WTC11 (cell line): ENCODE measurements around the gene CRIP2. TPM values are rescaled to one million over a fixed set of nuclear protein-coding genes. Genes with fewer than 3 reads are reported as not detected.

Experiments used
- ATAC-seq: fragments of 200-7000 bp; cut with Tn5 transposase; 2 replicates; pipeline ENCODE4 v1.10.0; 2021; ENCODE audit warnings: mild to moderate bottlenecking, moderate library complexity
- CTCF ChIA-PET: fragments of 300-600 bp; sonication (Branson Sonifier 250); formaldehyde crosslinking; loops from one replicate; lab custom pipeline; 2021; ENCODE audit warnings: antibody characterized with exemption; lab: Charles Lee
- POLR2A ChIA-PET: fragments of 350-600 bp; sonication (Branson Sonifier 250); formaldehyde crosslinking; loops from one replicate; lab custom pipeline; 2021; ENCODE audit warnings: antibody characterized with exemption; lab: Charles Lee
- DNase-seq: peaks from one replicate; pipeline ENCODE4 v3.0.0; 2021; ENCODE audit warnings: low spot score
- H3K27ac Mint-ChIP-seq: 2 replicates; pipeline ENCODE4 v1.8.0; 2021; ENCODE audit warnings: mixed read lengths
- H3K27me3 Mint-ChIP-seq: 2 replicates; pipeline ENCODE4 v1.8.0; 2021; ENCODE audit warnings: low read depth, mild to moderate bottlenecking, moderate library complexity, mixed read lengths
- H3K36me3 Mint-ChIP-seq: 2 replicates; pipeline ENCODE4 v1.8.0; 2021; ENCODE audit warnings: mixed read lengths
- H3K4me1 Mint-ChIP-seq: 2 replicates; pipeline ENCODE4 v1.8.0; 2022; ENCODE audit warnings: mixed read lengths
- H3K4me3 Mint-ChIP-seq: 2 replicates; pipeline ENCODE4 v1.8.0; 2021; ENCODE audit warnings: mild to moderate bottlenecking, moderate library complexity, mixed read lengths
- H3K9me3 Mint-ChIP-seq: 2 replicates; pipeline ENCODE4 v1.8.0; 2021; ENCODE audit warnings: mixed read lengths
- ATF1 ChIP-seq: sonication (generic); formaldehyde crosslinking; IDR thresholded peaks from 2 replicates; pipeline ENCODE4 v1.8.1; 2023; ENCODE audit warnings: mild to moderate bottlenecking, moderate library complexity, missing genetic modification reagents
- CREM ChIP-seq: sonication (generic); formaldehyde crosslinking; IDR thresholded peaks from 2 replicates; pipeline ENCODE4 v1.8.1; 2022; ENCODE audit warnings: mild to moderate bottlenecking, missing genetic modification reagents, moderate library complexity
- E2F4 ChIP-seq: sonication (generic); formaldehyde crosslinking; IDR thresholded peaks from 2 replicates; pipeline ENCODE4 v1.8.1; 2022; ENCODE audit warnings: low read depth, mild to moderate bottlenecking, moderate library complexity, missing genetic modification reagents, borderline replicate concordance
- EMX1 ChIP-seq: fragments of 250-450 bp; sonication (Bioruptor Pico); IDR thresholded peaks from 2 replicates; pipeline ENCODE4 v1.8.0; 2021; ENCODE audit warnings: mild to moderate bottlenecking
- ESRRA ChIP-seq: sonication (generic); formaldehyde crosslinking; IDR thresholded peaks from 2 replicates; pipeline ENCODE4 v1.8.1; 2022; ENCODE audit warnings: mild to moderate bottlenecking, missing genetic modification reagents, borderline replicate concordance
- FOXJ3 ChIP-seq: sonication (generic); formaldehyde crosslinking; IDR thresholded peaks from 2 replicates; pipeline ENCODE4 v1.9.0; 2021; ENCODE audit warnings: missing genetic modification reagents, mild to moderate bottlenecking, borderline replicate concordance
- FOXP4 ChIP-seq: sonication (generic); formaldehyde crosslinking; IDR thresholded peaks from 2 replicates; pipeline ENCODE4 v1.8.0; 2022; ENCODE audit warnings: mild to moderate bottlenecking, missing genetic modification reagents
- HMGA2 ChIP-seq: fragments of 250-450 bp; sonication (Bioruptor Pico); IDR thresholded peaks from 2 replicates; pipeline ENCODE4 v1.4.0; 2021; ENCODE audit warnings: mild to moderate bottlenecking, moderate library complexity
- RELA ChIP-seq: sonication (generic); formaldehyde crosslinking; IDR thresholded peaks from 2 replicates; pipeline ENCODE4 v1.8.1; 2022; ENCODE audit warnings: missing genetic modification reagents, mild to moderate bottlenecking, borderline replicate concordance
- SP1 ChIP-seq: sonication (generic); formaldehyde crosslinking; conservative IDR thresholded peaks from 2 replicates; pipeline ENCODE4 v1.8.1; 2022; ENCODE audit warnings: missing genetic modification reagents
- STAT6 ChIP-seq: sonication (generic); formaldehyde crosslinking; conservative IDR thresholded peaks from 2 replicates; pipeline ENCODE4 v1.8.1; 2023; ENCODE audit warnings: mild to moderate bottlenecking, low read depth, missing genetic modification reagents, moderate library complexity
- TEAD4 ChIP-seq: sonication (generic); formaldehyde crosslinking; IDR thresholded peaks from 2 replicates; pipeline ENCODE4 v1.8.0; 2022; ENCODE audit warnings: mild to moderate bottlenecking, missing genetic modification reagents
- ZNF138 ChIP-seq: sonication (generic); formaldehyde crosslinking; conservative IDR thresholded peaks from 2 replicates; pipeline ENCODE4 v1.8.1; 2022; ENCODE audit warnings: mild to moderate bottlenecking, moderate library complexity, missing genetic modification reagents
- ZNF423 ChIP-seq: fragments of 250-450 bp; sonication (Bioruptor Pico); IDR thresholded peaks from 2 replicates; pipeline ENCODE4 v2.1.2; 2022; ENCODE audit warnings: mild to moderate bottlenecking, moderate library complexity
- ZNF512 ChIP-seq: sonication (generic); formaldehyde crosslinking; IDR thresholded peaks from 2 replicates; pipeline ENCODE4 v1.8.1; 2022; ENCODE audit warnings: missing genetic modification reagents, borderline replicate concordance
- ZNF532 ChIP-seq: fragments of 250-450 bp; sonication (Bioruptor Pico); IDR thresholded peaks from 2 replicates; pipeline ENCODE4 v1.9.0; 2021; ENCODE audit warnings: mild to moderate bottlenecking, borderline replicate concordance
- total RNA-seq: library from RNA; stranded (reverse); gene quantifications from 3 replicates; pipeline ENCODE4 v1.2.3, GENCODE V29; 2021
- TF ChIP-seq, protein P1 (sequence below): fragments of 250-450 bp; sonication (Bioruptor Pico); IDR thresholded peaks from 2 replicates; pipeline ENCODE4 v1.8.0; 2021; ENCODE audit warnings: mild to moderate bottlenecking

The CRIP2 gene
- total RNA-seq, 1 experiment from 2014 or later, result 5.4 TPM

DNA sequence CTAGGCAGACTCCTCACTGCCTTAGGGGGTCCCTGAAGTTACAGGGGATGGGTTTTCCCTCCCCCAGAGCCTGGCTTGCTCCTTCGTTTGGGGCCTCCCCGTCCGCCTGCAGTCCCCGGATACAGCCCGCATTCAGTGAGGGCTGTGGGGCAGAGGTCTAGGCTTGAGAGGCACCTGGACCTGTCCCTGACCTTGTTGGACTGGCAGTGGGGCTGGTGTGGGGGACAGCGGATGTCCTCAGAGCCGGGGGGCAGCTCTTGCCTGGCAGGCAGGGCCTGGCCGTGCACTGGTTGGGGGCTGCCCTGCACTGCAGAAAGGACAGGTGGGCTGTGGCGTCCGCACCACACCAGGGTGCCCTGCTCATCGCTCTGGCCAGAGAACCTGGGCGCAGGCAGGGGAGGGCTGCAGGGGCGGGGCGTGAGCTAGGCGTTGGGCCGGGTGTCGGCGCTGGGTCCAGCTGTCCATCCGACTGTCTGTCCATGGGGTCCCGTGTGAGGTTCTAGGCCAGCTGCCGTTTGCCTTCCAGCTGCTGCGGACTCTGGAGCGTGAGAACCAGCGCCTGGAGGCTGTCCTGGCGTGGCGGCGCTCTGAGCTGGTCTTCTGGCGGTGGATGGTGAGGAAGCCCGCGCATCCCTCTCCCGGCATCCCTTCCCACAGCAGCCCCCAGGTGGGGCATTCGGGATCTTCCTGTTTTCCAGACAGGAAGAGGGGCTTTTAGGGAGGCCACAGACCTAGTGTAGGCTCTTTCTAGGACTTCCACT is 22.4 kb downstream of the CRIP2 start (continued):
- TF ChIP-seq ZNF532, result no peak
- TF ChIP-seq ESRRA (CRISPR knock-in tag), result no peak
- no peak for TF ChIP-seq ZNF423 (CRISPR knock-in tag)
- TF ChIP-seq HMGA2 (CRISPR knock-in tag), result no peak
- TF ChIP-seq, all 79 proteins: peak for 0

GRCh38 chr14:105497671-105498429 is 23.2 kb downstream of the CRIP2 start:
- TF ChIP-seq STAT6 (CRISPR knock-in tag) (no peak), RELA (no peak), SP1 (CRISPR knock-in tag) (no peak), ZNF138 (CRISPR knock-in tag) (no peak), E2F4 (CRISPR knock-in tag) (no peak), EMX1 (CRISPR knock-in tag) (no peak), ZNF512 (no peak), ATF1 (CRISPR knock-in tag) (no peak), FOXP4 (CRISPR knock-in tag) (no peak), TEAD4 (CRISPR knock-in tag) (no peak), FOXJ3 (CRISPR knock-in tag) (no peak), ESRRA (CRISPR knock-in tag) (no peak), CREM (CRISPR knock-in tag) (no peak)
- TF ChIP-seq, protein P1, sequence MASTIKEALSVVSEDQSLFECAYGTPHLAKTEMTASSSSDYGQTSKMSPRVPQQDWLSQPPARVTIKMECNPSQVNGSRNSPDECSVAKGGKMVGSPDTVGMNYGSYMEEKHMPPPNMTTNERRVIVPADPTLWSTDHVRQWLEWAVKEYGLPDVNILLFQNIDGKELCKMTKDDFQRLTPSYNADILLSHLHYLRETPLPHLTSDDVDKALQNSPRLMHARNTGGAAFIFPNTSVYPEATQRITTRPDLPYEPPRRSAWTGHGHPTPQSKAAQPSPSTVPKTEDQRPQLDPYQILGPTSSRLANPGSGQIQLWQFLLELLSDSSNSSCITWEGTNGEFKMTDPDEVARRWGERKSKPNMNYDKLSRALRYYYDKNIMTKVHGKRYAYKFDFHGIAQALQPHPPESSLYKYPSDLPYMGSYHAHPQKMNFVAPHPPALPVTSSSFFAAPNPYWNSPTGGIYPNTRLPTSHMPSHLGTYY (CRISPR knock-in tag), result no peak
- Mint-ChIP-seq H3K9me3 (no peaks in the 10 kb centered on the region), H3K4me3 (no peak overlapping the region), H3K4me1 (no peaks in the 10 kb centered on the region), H3K27me3 (no peaks in the 10 kb centered on the region; the same call in 1 of the 2 replicates), H3K27ac (no peak overlapping the region), H3K36me3 (no peaks in the 10 kb centered on the region)
- no peak for DNase-seq
- ATAC-seq, result no peak
- ChIA-PET POLR2A (no interaction called here), CTCF (interaction anchor here (2.1 kb wide), 1 partner anchor 17 kb away, joined by 7 read pairs; no protein-coding TSS in a partner anchor)
